Neural progenitor cell (in vitro differentiated cells): ENCODE measurements around the gene SFI1. TPM values are rescaled to one million over a fixed set of nuclear protein-coding genes. Genes with fewer than 3 reads are reported as not detected.
A peak's percentile ranks its signal among the peaks of the same experiment; 100 is the strongest.

Experiments
- DNase-seq: peaks from one replicate; pipeline ENCODE4 v3.0.0-alpha.2; 2016; ENCODE audit warnings: low spot score
- H2AFZ ChIP-seq: fragments of 200-600 bp; sonication (generic); replicated peaks from 2 replicates; pipeline ENCODE4 v1.6.1; 2016; ENCODE audit warnings: antibody characterized with exemption
- H3F3A ChIP-seq: fragments of 200-600 bp; sonication (generic); 2 replicates; pipeline ENCODE4 v1.6.1; 2016; ENCODE audit warnings: antibody characterized with exemption, low read depth
- H3K27ac ChIP-seq: fragments of 200-600 bp; sonication (generic); 2 replicates; pipeline ENCODE4 v1.5.1; 2016; ENCODE audit warnings: mild to moderate bottlenecking
- H3K27me3 ChIP-seq: fragments of 200-600 bp; sonication (generic); 2 replicates; pipeline ENCODE4 v1.6.1; 2016; ENCODE audit warnings: mild to moderate bottlenecking, moderate library complexity
- H3K36me3 ChIP-seq: fragments of 200-600 bp; sonication (generic); 2 replicates; pipeline ENCODE4 v1.5.1; 2016
- H3K4me1 ChIP-seq: fragments of 200-600 bp; sonication (generic); 2 replicates; pipeline ENCODE4 v1.6.1; 2016; ENCODE audit warnings: mixed run types
- H3K4me2 ChIP-seq: fragments of 200-600 bp; sonication (generic); 2 replicates; pipeline ENCODE4 v1.6.1; 2016
- H3K4me3 ChIP-seq: fragments of 200-600 bp; sonication (generic); 2 replicates; pipeline ENCODE4 v1.5.1; 2016
- H3K79me2 ChIP-seq: fragments of 200-600 bp; sonication (generic); 2 replicates; pipeline ENCODE4 v1.6.1; 2016; ENCODE audit warnings: low read depth
- H3K9ac ChIP-seq: fragments of 200-600 bp; sonication (generic); 2 replicates; pipeline ENCODE4 v1.6.1; 2016
- H3K9me3 ChIP-seq: fragments of 200-600 bp; sonication (generic); 2 replicates; pipeline ENCODE4 v1.5.1; 2016; ENCODE audit warnings: low read depth
- H4K20me1 ChIP-seq: fragments of 200-600 bp; sonication (generic); 2 replicates; pipeline ENCODE4 v1.6.1; 2016; ENCODE audit warnings: low read depth
- H3K27ac Mint-ChIP-seq: 3 replicates; pipeline ENCODE4 v1.8.0; 2021; ENCODE audit warnings: mixed read lengths
- H3K27me3 Mint-ChIP-seq: 2 replicates; pipeline ENCODE4 v1.8.0; 2022; ENCODE audit warnings: low read depth, mild to moderate bottlenecking, inconsistent platforms, moderate library complexity, mixed read lengths; ENCODE audit not compliant: insufficient read depth
- H3K36me3 Mint-ChIP-seq: 3 replicates; pipeline ENCODE4 v1.8.0; 2021; ENCODE audit warnings: mixed read lengths
- H3K4me1 Mint-ChIP-seq: 3 replicates; pipeline ENCODE4 v1.8.0; 2021; ENCODE audit warnings: mixed read lengths
- H3K4me3 Mint-ChIP-seq: 3 replicates; pipeline ENCODE4 v1.8.0; 2021; ENCODE audit warnings: mild to moderate bottlenecking, moderate library complexity, mixed read lengths
- H3K9me3 Mint-ChIP-seq: 3 replicates; pipeline ENCODE4 v1.8.0; 2020; ENCODE audit warnings: mixed read lengths
- EZH2 ChIP-seq: fragments of 200-600 bp; sonication (generic); IDR thresholded peaks from 2 replicates; pipeline ENCODE4 v1.6.1; 2017; ENCODE audit warnings: antibody characterized with exemption, mild to moderate bottlenecking, moderate library complexity
- EZH2phosphoT487 ChIP-seq: fragments of 200-600 bp; sonication (generic); IDR thresholded peaks from 2 replicates; pipeline ENCODE4 v1.6.1; 2017; ENCODE audit warnings: antibody characterized with exemption
- total RNA-seq: library from RNA; depleted of rRNA; stranded (reverse); fragments of >200 nt; gene quantifications from 2 replicates; pipeline ENCODE4 v1.2.3, GENCODE V29; 2015; ENCODE audit warnings: low replicate concordance
- TF ChIP-seq, protein P1 (sequence below): fragments of 200-600 bp; sonication (generic); IDR thresholded peaks from 2 replicates; pipeline ENCODE4 v1.5.1; 2017; ENCODE audit warnings: antibody characterized with exemption, mild to moderate bottlenecking

SFI1 gene
- total RNA-seq, 1 donor from 2014 or later = 25.0 TPM

DNA sequence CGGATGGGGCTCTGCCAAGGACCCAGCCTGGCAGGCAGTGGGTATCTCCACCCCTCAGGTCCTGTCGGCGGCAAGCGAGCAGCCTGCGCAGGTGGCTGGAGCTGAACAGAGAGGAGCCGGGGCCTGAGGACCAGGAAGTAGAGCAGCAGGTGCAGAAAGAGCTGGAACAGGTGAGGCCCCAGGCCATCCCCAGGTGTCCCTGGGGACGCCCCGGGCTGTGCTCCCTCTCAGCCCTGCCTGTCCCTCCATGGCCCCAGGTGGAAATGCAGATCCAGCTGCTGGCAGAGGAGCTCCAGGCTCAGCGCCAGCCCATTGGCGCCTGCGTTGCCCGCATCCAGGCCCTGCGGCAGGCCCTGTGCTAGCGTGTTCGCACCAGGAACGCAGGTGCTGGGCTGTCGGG, 121.7 kb downstream of the SFI1 start:
- no peak overlapping the region for H3K4me3 Mint-ChIP-seq
- Histone ChIP-seq H3K36me3 (no peaks in the 10 kb centered on the region), H3K9me3 (no peaks in the 10 kb centered on the region), H3K27me3 (no peaks in the 10 kb centered on the region), H3K4me2 (no peak overlapping the region), H3K27ac (no peak overlapping the region), H3F3A (no peaks in the 10 kb centered on the region), H4K20me1 (peaks cover under 1% of the 10 kb centered on the region), H3K79me2 (peaks cover 9% of the 10 kb centered on the region), H3K9ac (no peak overlapping the region), H3K4me3 (no peak overlapping the region), H3K4me1 (no peaks in the 10 kb centered on the region), H2AFZ (no peak overlapping the region)
- no peak for DNase-seq
- no peak overlapping the region for H3K27ac Mint-ChIP-seq
- H3K36me3 Mint-ChIP-seq = peaks cover 6% of the 10 kb centered on the region
- H3K4me1 Mint-ChIP-seq = peaks cover 7% of the 10 kb centered on the region
- no peak for TF ChIP-seq EZH2phosphoT487
- TF ChIP-seq EZH2 = no peak
- TF ChIP-seq, protein P1, sequence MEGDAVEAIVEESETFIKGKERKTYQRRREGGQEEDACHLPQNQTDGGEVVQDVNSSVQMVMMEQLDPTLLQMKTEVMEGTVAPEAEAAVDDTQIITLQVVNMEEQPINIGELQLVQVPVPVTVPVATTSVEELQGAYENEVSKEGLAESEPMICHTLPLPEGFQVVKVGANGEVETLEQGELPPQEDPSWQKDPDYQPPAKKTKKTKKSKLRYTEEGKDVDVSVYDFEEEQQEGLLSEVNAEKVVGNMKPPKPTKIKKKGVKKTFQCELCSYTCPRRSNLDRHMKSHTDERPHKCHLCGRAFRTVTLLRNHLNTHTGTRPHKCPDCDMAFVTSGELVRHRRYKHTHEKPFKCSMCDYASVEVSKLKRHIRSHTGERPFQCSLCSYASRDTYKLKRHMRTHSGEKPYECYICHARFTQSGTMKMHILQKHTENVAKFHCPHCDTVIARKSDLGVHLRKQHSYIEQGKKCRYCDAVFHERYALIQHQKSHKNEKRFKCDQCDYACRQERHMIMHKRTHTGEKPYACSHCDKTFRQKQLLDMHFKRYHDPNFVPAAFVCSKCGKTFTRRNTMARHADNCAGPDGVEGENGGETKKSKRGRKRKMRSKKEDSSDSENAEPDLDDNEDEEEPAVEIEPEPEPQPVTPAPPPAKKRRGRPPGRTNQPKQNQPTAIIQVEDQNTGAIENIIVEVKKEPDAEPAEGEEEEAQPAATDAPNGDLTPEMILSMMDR = no peak
- H3K9me3 Mint-ChIP-seq = no peaks in the 10 kb centered on the region
- peaks cover 10% of the 10 kb centered on the region for H3K27me3 Mint-ChIP-seq

GRCh38 chr22:31618471-31619176, 122.3 kb downstream of the SFI1 start:
- Histone ChIP-seq H3K4me3 (no peak overlapping the region), H3K36me3 (no peaks in the 10 kb centered on the region), H3F3A (no peaks in the 10 kb centered on the region), H3K79me2 (peaks cover 14% of the 10 kb centered on the region), H3K9me3 (no peaks in the 10 kb centered on the region), H3K9ac (no peak overlapping the region), H3K27ac (no peak overlapping the region), H2AFZ (no peak overlapping the region), H3K27me3 (no peaks in the 10 kb centered on the region), H3K4me2 (no peak overlapping the region), H4K20me1 (peaks cover 6% of the 10 kb centered on the region), H3K4me1 (no peaks in the 10 kb centered on the region)
- TF ChIP-seq EZH2 (no peak), EZH2phosphoT487 (no peak)
- TF ChIP-seq, protein P1 = no peak
- DNase-seq = no peak
- peaks cover 10% of the 10 kb centered on the region for H3K27me3 Mint-ChIP-seq
- H3K4me3 Mint-ChIP-seq = peak overlapping the region; percentile 46
- H3K9me3 Mint-ChIP-seq = no peaks in the 10 kb centered on the region
- no peak overlapping the region for H3K27ac Mint-ChIP-seq
- peaks cover 6% of the 10 kb centered on the region for H3K36me3 Mint-ChIP-seq
- H3K4me1 Mint-ChIP-seq = peaks cover 7% of the 10 kb centered on the region

- Histone ChIP-seq H3K4me1 (peaks cover 10% of the 10 kb centered on the region), H4K20me1 (peaks cover 16% of the 10 kb centered on the region), H3K4me3 (no peak overlapping the region), H3K36me3 (no peaks in the 10 kb centered on the region), H3K4me2 (no peak overlapping the region), H3K27me3 (no peaks in the 10 kb centered on the region), H3K79me2 (peaks cover 26% of the 10 kb centered on the region), H3K27ac (no peak overlapping the region), H3F3A (peaks cover 6% of the 10 kb centered on the region), H3K9me3 (no peaks in the 10 kb centered on the region), H2AFZ (no peak overlapping the region), H3K9ac (no peak overlapping the region)
- Mint-ChIP-seq H3K4me1 (peaks cover 13% of the 10 kb centered on the region), H3K36me3 (peaks cover 6% of the 10 kb centered on the region), H3K9me3 (no peaks in the 10 kb centered on the region), H3K27ac (no peak overlapping the region), H3K27me3 (peaks cover 16% of the 10 kb centered on the region), H3K4me3 (no peak overlapping the region)
- DNase-seq = no peak
- TF ChIP-seq, protein P1 = no peak
- TF ChIP-seq EZH2phosphoT487 (no peak), EZH2 (no peak)
Observed at GRCh38 chr22:31619611-31620300, 123.4 kb downstream of the SFI1 start.
